Measurements from ENCODE around the gene SCUBE2. TPM values are rescaled to one million over a fixed set of nuclear protein-coding genes. Genes with fewer than 3 reads are reported as not detected.

SCUBE2 gene
- total RNA-seq, 1 donor from 2014 or later = 22.0 TPM

Other genes starting within 250 kb of the SCUBE2 start
- 29.8 TPM for gene AKIP1, start 180.4 kb downstream of the SCUBE2 start, total RNA-seq
- gene C11orf16, start 158.7 kb downstream of the SCUBE2 start, total RNA-seq = not detected
- not detected for gene ASCL3, start 148.6 kb downstream of the SCUBE2 start, total RNA-seq
- 50.9 TPM for gene TMEM9B, start 127.2 kb downstream of the SCUBE2 start, total RNA-seq
- gene NRIP3, start 87.6 kb downstream of the SCUBE2 start, total RNA-seq = 2.7 TPM
- gene DENND5A, start 173.8 kb upstream of the SCUBE2 start, total RNA-seq = 54.0 TPM
- 47.7 TPM for gene TMEM41B, start 223.0 kb upstream of the SCUBE2 start, total RNA-seq

All from mucosa of gallbladder (tissue), 1 donor.